Erythroblast (primary cell): Measurements from ENCODE around the gene ACTMAP.

Experiments used
- GATA1 ChIP-seq: IDR thresholded peaks from 2 replicates; pipeline ENCODE4 v1.6.1; 2011; ENCODE audit warnings: low read depth, mild to moderate bottlenecking, control low read depth, low read length, moderate library complexity
- POLR2A ChIP-seq: IDR thresholded peaks from 2 replicates; pipeline ENCODE4 v1.6.1; 2011; ENCODE audit warnings: mild to moderate bottlenecking, low read length

DNA sequence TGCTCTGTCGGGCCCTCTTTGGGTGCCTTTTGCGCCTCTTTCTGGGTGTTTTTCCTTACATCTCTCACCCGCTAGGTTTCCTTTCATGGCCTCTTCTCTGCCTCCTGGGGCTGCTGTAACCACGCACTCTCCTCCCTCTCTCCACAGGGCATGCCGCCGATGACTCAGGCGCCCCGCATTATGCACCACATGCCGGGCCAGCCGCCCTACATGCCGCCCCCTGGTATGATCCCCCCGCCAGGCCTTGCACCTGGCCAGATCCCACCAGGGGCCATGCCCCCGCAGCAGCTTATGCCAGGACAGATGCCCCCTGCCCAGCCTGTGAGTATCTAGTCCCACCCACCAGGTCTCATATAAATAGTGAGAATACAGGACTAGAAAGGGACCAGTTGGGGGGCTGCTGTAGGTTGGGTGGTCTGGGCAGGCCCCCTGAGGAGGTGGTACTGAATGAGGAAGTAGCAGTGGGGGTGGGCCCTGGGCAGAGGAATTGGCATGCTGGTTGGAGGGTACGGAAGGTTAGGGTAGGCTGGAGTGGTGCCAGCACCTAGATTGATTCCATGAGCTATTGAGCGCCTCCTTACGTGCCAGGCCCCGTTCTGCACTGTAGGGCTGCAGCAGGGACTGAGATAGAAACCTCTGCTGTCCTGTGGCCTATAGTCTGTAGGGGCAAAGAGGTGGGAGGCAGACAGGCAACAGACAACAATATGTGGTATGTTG is 12.6 kb upstream of the ACTMAP start:
- TF ChIP-seq POLR2A (no peak), GATA1 (no peak)
